HG03064 (cell line): ENCODE measurements around the gene TMEM52.

Experiments used
- ATAC-seq: cut with Tn5 transposase; IDR thresholded peaks from one replicate; pipeline ENCODE4 v1.9.1; 2021; ENCODE audit warnings: low read depth; ENCODE audit not compliant: unreplicated experiment

Gene TMEM52

GRCh38 chr1:1928231-1929101 lies 9.4 kb upstream of the TMEM52 start:
- no peak for ATAC-seq

GRCh38 chr1:1927751-1928150 lies 8.7 kb upstream of the TMEM52 start:
- no peak for ATAC-seq

- ATAC-seq: no peak
Observed at GRCh38 chr1:1926886-1927660, 8.0 kb upstream of the TMEM52 start.

- no peak for ATAC-seq
Observed at GRCh38 chr1:1926346-1926811, 7.3 kb upstream of the TMEM52 start.

- no peak for ATAC-seq
Observed at GRCh38 chr1:1925437-1926345, 6.6 kb upstream of the TMEM52 start.

GRCh38 chr1:1924849-1925248 lies 5.8 kb upstream of the TMEM52 start:
- no peak for ATAC-seq

GRCh38 chr1:1924386-1924785 lies 5.3 kb upstream of the TMEM52 start:
- ATAC-seq: no peak

- no peak for ATAC-seq
Observed at GRCh38 chr1:1922956-1923833, 4.1 kb upstream of the TMEM52 start.

GRCh38 chr1:1922702-1922955 lies 3.5 kb upstream of the TMEM52 start:
- ATAC-seq: no peak

- no peak for ATAC-seq
Observed at GRCh38 chr1:1921901-1922701, 3.0 kb upstream of the TMEM52 start.

GRCh38 chr1:1921459-1921862 lies 2.4 kb upstream of the TMEM52 start:
- no peak for ATAC-seq

GRCh38 chr1:1920608-1921458 lies 1.8 kb upstream of the TMEM52 start:
- no peak for ATAC-seq

- no peak for ATAC-seq
Observed at GRCh38 chr1:1920057-1920607, 1.1 kb upstream of the TMEM52 start.

GRCh38 chr1:1919304-1920056 lies 401 bp upstream of the TMEM52 start:
- peak; percentile 68 for ATAC-seq

- no peak for ATAC-seq
Observed at GRCh38 chr1:1917995-1918900, 831 bp downstream of the TMEM52 start.

GRCh38 chr1:1917304-1917976 lies 1.6 kb downstream of the TMEM52 start:
- no peak for ATAC-seq
